H1 (cell line): ENCODE measurements around the gene SCYL1. TPM values are rescaled to one million over a fixed set of nuclear protein-coding genes. Genes with fewer than 3 reads are reported as not detected.

Experiments
- BACH1 ChIP-seq: IDR thresholded peaks from 2 replicates; pipeline ENCODE4 v1.6.1; 2012; ENCODE audit warnings: low read length, improper control_type of control experiment
- BCL11A ChIP-seq, 2 experiments: IDR thresholded peaks; one replicate each; pipeline ENCODE4 v1.6.1; 2011; ENCODE audit warnings: low read depth in 2 of 2, low read length in 2 of 2, mild to moderate bottlenecking in 2 of 2
- CEBPB ChIP-seq: IDR thresholded peaks from 2 replicates; pipeline ENCODE4 v1.6.1; 2012; ENCODE audit warnings: low read depth, low read length
- CHD7 ChIP-seq: fragments of 300-600 bp; sonication (generic); IDR thresholded peaks from 2 replicates; pipeline ENCODE4 v1.7.1; 2012; ENCODE audit warnings: low read length, moderate library complexity, mild to moderate bottlenecking, inconsistent platforms; ENCODE audit not compliant: insufficient replicate concordance
- EGR1 ChIP-seq: IDR thresholded peaks from 2 replicates; pipeline ENCODE4 v1.6.1; 2011; ENCODE audit warnings: low read depth, low read length, borderline replicate concordance
- KDM5A ChIP-seq: fragments of 200-600 bp; IDR thresholded peaks from 2 replicates; pipeline ENCODE4 v1.7.1; 2012; ENCODE audit warnings: mild to moderate bottlenecking, low read length, inconsistent platforms, mixed read lengths
- PHF8 ChIP-seq: fragments of 200-600 bp; sonication (generic); conservative IDR thresholded peaks from 2 replicates; pipeline ENCODE4 v1.7.1; 2012; ENCODE audit warnings: low read depth, mild to moderate bottlenecking, inconsistent platforms, low read length, moderate library complexity
- SIN3A ChIP-seq, 2 experiments: IDR thresholded peaks in 1 of 2; conservative IDR thresholded peaks in 1 of 2; 2 replicates each; pipeline ENCODE4 v1.6.1; 2011 to 2012; ENCODE audit warnings: low read length in 2 of 2, improper control_type of control experiment in 1 of 2, low read depth in 1 of 2, mild to moderate bottlenecking in 1 of 2
- TAF7 ChIP-seq: optimal IDR thresholded peaks from 2 replicates; pipeline ENCODE3; 2011; ENCODE audit warnings: low read depth, mild to moderate bottlenecking, inconsistent platforms, low read length, moderate library complexity, borderline replicate concordance
- TBP ChIP-seq: IDR thresholded peaks from 2 replicates; pipeline ENCODE4 v1.6.1; 2011; ENCODE audit warnings: low read depth, low read length, improper control_type of control experiment
- polyA plus RNA-seq, 7 experiments: library from polyadenylated mRNA; depleted of rRNA in 3 of 7; stranded (reverse) in 5 of 7; unstranded in 2 of 7; fragments of >200 nt in 5 of 7; fragments of 200-250 nt in 2 of 7; gene quantifications; 1 replicate in 5 of 7; 2 replicates in 1 of 7; 4 replicates in 1 of 7; pipeline versions ENCODE4 v1.2.1 to v1.2.3, GENCODE V29; 2011 to 2013; ENCODE audit warnings: missing spikeins in 2 of 7, mixed read lengths in 2 of 7
- total RNA-seq: library from RNA; stranded (reverse); fragmentation: NEBNext Ultra II Directional; extraction: Animal tissue kit (Norgen Biotek cat#: 25700); gene quantifications from 2 replicates; pipeline ENCODE4 v1.2.1, GENCODE V29; 2021

Gene SCYL1
- total and polyA plus RNA-seq, 2 of the 8 experiments (the other 6 are each of a cell fraction or from before 2014, with no cell fraction given): 59.8 to 77.7 TPM

GRCh38 chr11:65540290-65541092 lies 15.6 kb downstream of the SCYL1 start (continued):
- no peak for TF ChIP-seq TAF7
- TF ChIP-seq EGR1: no peak
- TF ChIP-seq SIN3A (conservative IDR thresholded peaks at IDR 0.05 in 1 of 2, IDR thresholded peaks at IDR 0.05 in 1 of 2; ENCODE audit: low read depth in 1 of 2, low read length in 2 of 2): 0 out of 4 replicates have a peak, but pooled peaks of 1 of the 2 experiments have one; percentile 51
- TF ChIP-seq BACH1: peak; percentile 89
- TF ChIP-seq BCL11A (IDR thresholded peaks at IDR 0.05; ENCODE audit: low read depth in 2 of 2, low read length in 2 of 2): no peak
- no peak for TF ChIP-seq CHD7
- peak; percentile 73 for TF ChIP-seq PHF8
- 0 out of 2 replicates have a peak, but pooled peaks have one; percentile 38 for TF ChIP-seq KDM5A
- peak; percentile 68 for TF ChIP-seq CEBPB
- 0 out of 2 replicates have a peak, but pooled peaks have one; percentile 33 for TF ChIP-seq TBP
